ENCODE measurements around the gene SPOCK3. TPM values are rescaled to one million over a fixed set of nuclear protein-coding genes. Genes with fewer than 3 reads are reported as not detected.

Gene SPOCK3
- total RNA-seq, 4 donors from 2014 or later, result not detected

GRCh38 chr4:167196344-167197012, 37.8 kb downstream of the SPOCK3 start:
- H3K4me3 ChIP-seq (ENCODE audit: low read depth, poor library complexity, severe bottlenecking), result no peak overlapping the region
- TF ChIP-seq CTCF (IDR thresholded peaks at IDR 0.05) (no peak), POLR2A (IDR thresholded peaks at IDR 0.05) (no peak)
- WGBS, 2 donors, result 59 to 60% methylated on average over 1 of the region's 1 CpG
- no peak for DNase-seq (ENCODE audit: low spot score in 2 of 2)
- intact Hi-C loops (cut with DNase I; ENCODE audit: low total_unique reads), result no loop called here

DNA sequence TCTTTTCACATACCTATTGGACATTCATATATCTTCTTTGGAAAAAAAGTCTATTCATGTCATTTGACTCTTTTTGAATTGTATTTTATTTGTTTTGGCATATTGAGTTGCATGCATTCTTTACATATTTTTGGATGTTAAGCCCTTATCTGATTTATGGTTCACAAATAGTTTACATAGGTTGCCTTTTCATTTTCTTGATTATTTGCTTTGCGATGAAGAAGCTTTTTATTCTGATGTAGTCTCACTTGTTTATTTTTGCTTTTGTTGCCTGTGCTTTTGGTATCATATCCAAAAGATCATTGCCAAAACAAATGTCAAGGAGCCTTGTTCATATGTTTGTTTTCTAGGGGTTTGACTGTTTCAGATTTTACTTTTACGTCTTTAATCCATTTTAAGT, 43.9 kb downstream of the SPOCK3 start:
- intact Hi-C loops (cut with DNase I; ENCODE audit: low total_unique reads), result no loop called here
- H3K4me3 ChIP-seq (ENCODE audit: low read depth, poor library complexity, severe bottlenecking), result no peak overlapping the region
- DNase-seq (ENCODE audit: low spot score in 2 of 2), result no peak

DNA sequence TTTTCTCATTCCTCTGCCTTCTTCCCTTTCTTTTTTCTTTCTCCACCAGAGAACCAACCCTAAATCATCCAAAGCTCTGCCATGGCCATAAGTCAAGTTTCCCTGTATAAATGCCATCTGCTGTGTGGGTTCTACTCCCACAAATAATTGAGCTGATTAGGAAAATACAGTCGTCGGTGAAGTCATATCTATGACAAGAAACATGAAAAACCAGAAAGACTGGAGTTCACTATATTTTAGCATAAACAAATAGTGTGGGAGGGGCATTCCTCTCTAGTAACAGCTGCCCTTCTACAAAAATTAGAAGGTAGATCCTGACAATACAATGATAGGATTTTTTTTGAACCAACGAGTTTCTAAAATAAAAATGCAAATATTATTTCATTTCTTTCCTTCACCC, 48.8 kb downstream of the SPOCK3 start:
- WGBS, 2 donors, result 51 to 57% methylated on average over 3 of the region's 3 CpGs
- TF ChIP-seq POLR2A (IDR thresholded peaks at IDR 0.05) (no peak), CTCF (IDR thresholded peaks at IDR 0.05) (no peak)
- intact Hi-C loops (cut with DNase I; ENCODE audit: low total_unique reads), result no loop called here
- H3K4me3 ChIP-seq (ENCODE audit: low read depth, poor library complexity, severe bottlenecking), result no peak overlapping the region
- DNase-seq (ENCODE audit: low spot score in 2 of 2), result no peak

More for the DNA sequence above, 43.9 kb downstream of the SPOCK3 start:
- 64 to 70% methylated on average over 2 of the region's 2 CpGs for WGBS, 2 donors
- no peak for TF ChIP-seq POLR2A (IDR thresholded peaks at IDR 0.05)
- TF ChIP-seq CTCF (IDR thresholded peaks at IDR 0.05), result no peak

DNA sequence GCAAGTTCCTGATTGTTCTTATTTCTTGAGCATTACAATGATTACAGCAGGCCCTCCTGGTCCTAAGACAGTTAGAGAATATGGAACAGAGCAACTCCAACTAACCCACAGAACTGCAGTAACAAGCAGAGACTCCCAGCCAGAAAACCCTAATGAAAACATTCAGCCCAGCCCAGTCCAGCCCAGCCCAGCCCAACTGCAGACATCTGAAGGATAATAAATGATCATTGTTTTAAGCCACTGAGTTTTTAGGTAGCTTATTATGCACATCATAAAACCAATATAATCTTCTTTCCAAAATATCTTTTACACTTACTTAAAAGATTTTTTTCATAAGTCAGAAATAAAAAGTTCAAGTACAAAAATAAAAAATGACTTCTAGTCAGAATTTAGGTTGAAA, 51.3 kb downstream of the SPOCK3 start:
- DNase-seq (ENCODE audit: low spot score in 2 of 2), result no peak
- TF ChIP-seq CTCF (IDR thresholded peaks at IDR 0.05) (no peak), POLR2A (IDR thresholded peaks at IDR 0.05) (no peak)
- H3K4me3 ChIP-seq (ENCODE audit: low read depth, poor library complexity, severe bottlenecking), result no peak overlapping the region
- intact Hi-C loops (cut with DNase I; ENCODE audit: low total_unique reads), result no loop called here

- WGBS, 2 donors, result 30 to 32% methylated on average over 1 of the region's 1 CpG
Measured at GRCh38 chr4:167177925-167178324, 56.4 kb downstream of the SPOCK3 start.

More at GRCh38 chr4:167177925-167178324, 56.4 kb downstream of the SPOCK3 start:
- intact Hi-C loops (cut with DNase I; ENCODE audit: low total_unique reads), result no loop called here
- no peak for DNase-seq (ENCODE audit: low spot score in 2 of 2)
- TF ChIP-seq CTCF (IDR thresholded peaks at IDR 0.05) (no peak), POLR2A (IDR thresholded peaks at IDR 0.05) (no peak)
- no peak overlapping the region for H3K4me3 ChIP-seq (ENCODE audit: low read depth, poor library complexity, severe bottlenecking)
